HepG2 (cell line): ENCODE results near the gene P2RY12. TPM values are rescaled to one million over a fixed set of nuclear protein-coding genes. Genes with fewer than 3 reads are reported as not detected.

Experiments
- ATAC-seq: fragments of 200-7000 bp; cut with Tn5 transposase; 3 replicates; pipeline ENCODE4 v1.9.1; 2020; ENCODE audit warnings: mild to moderate bottlenecking, moderate library complexity
- BruUV-seq: library from RNA; stranded (reverse); fragments of 400-500 nt; replicated peaks from 2 replicates; lab custom pipeline; 2021; lab: Mats Ljungman, UMichigan
- CTCF ChIA-PET: fragments of 300-600 bp; formaldehyde crosslinking; extraction: SDS; loops from one replicate; lab custom pipeline; 2021; ENCODE audit warnings: low total read pairs, inconsistent platforms, low intra/inter-chr PET ratio; lab: Yijun Ruan, JAX
- POLR2A ChIA-PET: fragments of 350-600 bp; sonication (Branson Sonifier 250); formaldehyde crosslinking; loops from one replicate; lab custom pipeline; 2020; ENCODE audit warnings: antibody characterized with exemption, inconsistent platforms; lab: Yijun Ruan, JAX
- DNase-seq: peaks from one replicate; pipeline ENCODE4 v3.0.0-alpha.2; 2015; ENCODE audit warnings: low spot score
- FAIRE-seq: peaks from 3 replicates; lab custom pipeline; 2011; peaks lifted over from hg19 to GRCh38; lab: Jason Lieb, UNC
- H2AFZ ChIP-seq: one replicate; pipeline ENCODE4 v1.6.1; 2011; ENCODE audit warnings: low read length, inconsistent platforms
- H3K27ac ChIP-seq: fragments of 300-600 bp; 3 replicates; pipeline ENCODE4 v1.8.0; 2011; ENCODE audit warnings: mixed run types, mild to moderate bottlenecking, mixed read lengths, low read length, inconsistent platforms; ENCODE audit not compliant: insufficient read depth; ENCODE audit errors: extremely low read length
- H3K27me3 ChIP-seq, 2 experiments: fragments of 200-600 bp in 1 of 2; 2 replicates in 1 of 2; 3 replicates in 1 of 2; pipeline versions ENCODE4 v1.6.0 to v1.8.0; 2011; ENCODE audit warnings: low read length in 2 of 2, mild to moderate bottlenecking in 2 of 2, moderate library complexity in 2 of 2, inconsistent platforms in 1 of 2; ENCODE audit not compliant: insufficient read depth in 2 of 2, control insufficient read depth in 1 of 2
- H3K36me3 ChIP-seq, 2 experiments: fragments of 200-600 bp in 1 of 2; replicated peaks in 1 of 2; 2 replicates in 1 of 2; 3 replicates in 1 of 2; pipeline versions ENCODE4 v1.5.1 to v1.8.0; 2011; ENCODE audit warnings: low read length in 2 of 2, inconsistent platforms in 1 of 2; ENCODE audit not compliant: insufficient read depth in 2 of 2, control insufficient read depth in 1 of 2
- H3K4me1 ChIP-seq: 2 replicates; pipeline ENCODE4 v1.5.1; 2012; ENCODE audit warnings: low read length, inconsistent platforms; ENCODE audit not compliant: insufficient read depth
- H3K4me2 ChIP-seq: 2 replicates; pipeline ENCODE4 v1.6.0; 2011; ENCODE audit warnings: low read depth, low read length, inconsistent platforms
- H3K4me3 ChIP-seq, 3 experiments: fragments of 200-600 bp in 1 of 3; sonication (generic), shearing (Covaris generic) in 1 of 3; replicated peaks in 1 of 3; 2 replicates each; pipeline ENCODE4 v1.5.1; 2011 to 2016; ENCODE audit warnings: low read length in 3 of 3, inconsistent platforms in 2 of 3, low read depth in 2 of 3, mild to moderate bottlenecking in 2 of 3, control low read depth in 1 of 3, mixed read lengths in 1 of 3; ENCODE audit not compliant: insufficient read depth in 1 of 3
- H3K79me2 ChIP-seq: one replicate; pipeline ENCODE4 v1.6.1; 2011; ENCODE audit warnings: low read length, inconsistent platforms; ENCODE audit not compliant: insufficient read depth
- H3K9ac ChIP-seq: 2 replicates; pipeline ENCODE4 v1.6.0; 2011; ENCODE audit warnings: mild to moderate bottlenecking, low read depth, low read length, inconsistent platforms; ENCODE audit not compliant: insufficient read depth
- H3K9me3 ChIP-seq: 2 replicates; pipeline ENCODE4 v1.5.1; 2012; ENCODE audit warnings: mild to moderate bottlenecking, low read length
- H4K20me1 ChIP-seq: 2 replicates; pipeline ENCODE4 v1.6.0; 2011; ENCODE audit warnings: inconsistent platforms, mild to moderate bottlenecking, low read length, moderate library complexity; ENCODE audit not compliant: insufficient read depth
- CENPT ChIP-seq: sonication (generic); formaldehyde crosslinking; IDR thresholded peaks from 2 replicates; pipeline ENCODE4 v1.8.0; 2022; ENCODE audit warnings: low read depth, mild to moderate bottlenecking, moderate library complexity, missing genetic modification reagents
- FOSL2 ChIP-seq: sonication (generic); formaldehyde crosslinking; IDR thresholded peaks from 2 replicates; pipeline ENCODE4 v1.4.0; 2020; ENCODE audit warnings: missing genetic modification reagents
- HMGA1 ChIP-seq: sonication (generic); formaldehyde crosslinking; conservative IDR thresholded peaks from 2 replicates; pipeline ENCODE4 v1.4.0; 2020; ENCODE audit warnings: missing genetic modification reagents
- KDM4B ChIP-seq: sonication (generic); formaldehyde crosslinking; IDR thresholded peaks from 2 replicates; pipeline ENCODE4 v1.4.0; 2020; ENCODE audit warnings: missing genetic modification reagents
- MED8 ChIP-seq: sonication (generic); formaldehyde crosslinking; IDR thresholded peaks from 2 replicates; pipeline ENCODE4 v1.8.1; 2023; ENCODE audit warnings: mild to moderate bottlenecking, missing genetic modification reagents; ENCODE audit not compliant: insufficient replicate concordance
- PLSCR1 ChIP-seq: sonication (generic); formaldehyde crosslinking; IDR thresholded peaks from 2 replicates; pipeline ENCODE4 v1.5.0; 2020; ENCODE audit warnings: missing genetic modification reagents, mild to moderate bottlenecking, borderline replicate concordance
- RXRB ChIP-seq: IDR thresholded peaks from 2 replicates; pipeline ENCODE4 v1.6.1; 2016; ENCODE audit warnings: borderline replicate concordance, missing genetic modification reagents, missing compliant biosample characterization
- SATB2 ChIP-seq: sonication (generic); formaldehyde crosslinking; IDR thresholded peaks from 2 replicates; pipeline ENCODE4 v1.5.0; 2020; ENCODE audit warnings: missing genetic modification reagents
- SNAI1 ChIP-seq: sonication (generic); formaldehyde crosslinking; IDR thresholded peaks from 2 replicates; pipeline ENCODE4 v1.5.0; 2020; ENCODE audit warnings: mild to moderate bottlenecking, missing genetic modification reagents, borderline replicate concordance
- STAT6 ChIP-seq: sonication (generic); formaldehyde crosslinking; IDR thresholded peaks from 2 replicates; pipeline ENCODE4 v1.4.0; 2020; ENCODE audit warnings: missing genetic modification reagents, mild to moderate bottlenecking, borderline replicate concordance
- ZNF24 ChIP-seq: fragments of 450-650 bp; IDR thresholded peaks from 2 replicates; pipeline ENCODE4 v1.6.1; 2017; ENCODE audit warnings: antibody characterized with exemption, mild to moderate bottlenecking
- ZNF264 ChIP-seq: sonication (generic); formaldehyde crosslinking; IDR thresholded peaks from 2 replicates; pipeline ENCODE4 v1.4.0; 2020; ENCODE audit warnings: missing genetic modification reagents
- ZNF33A ChIP-seq: sonication (generic); formaldehyde crosslinking; IDR thresholded peaks from 2 replicates; pipeline ENCODE4 v1.5.1; 2020; ENCODE audit warnings: missing genetic modification reagents, mild to moderate bottlenecking, moderate library complexity, borderline replicate concordance
- WGBS: methylation state at CpG from one replicate; pipeline ENCODE4 v1.1.6; 2017; ENCODE audit warnings: low lambda C conversion rate; 5-methylcytosine and 5-hydroxymethylcytosine counted together
- in situ Hi-C: cut with HindIII; loops from 2 replicates; pipeline ENCODE4 v1.10.0; 2017; ENCODE audit warnings: low pct_unique_long_range_greater_than_20kb; ENCODE audit not compliant: extremely low pct_ligation_motif_present
- intact Hi-C: fragments of 100-400 bp; cut with micrococcal nuclease; formaldehyde crosslinking; loops from one replicate; pipeline ENCODE4 v1.10.0; 2022; ENCODE audit not compliant: unreplicated experiment
- polyA plus RNA-seq, 8 experiments: library from polyadenylated mRNA; depleted of rRNA in 3 of 8; stranded (reverse) in 7 of 8; unstranded in 1 of 8; fragments of >200 nt; fragmentation: Illumina TruSeq in 4 of 8; extraction: Trizol in 4 of 8; gene quantifications; 2 replicates each; pipeline versions ENCODE4 v1.2.1 to v1.2.3, GENCODE V29; 2011 to 2016; ENCODE audit warnings: low read depth in 4 of 8, missing spikeins in 1 of 8, mixed read lengths in 1 of 8; ENCODE audit not compliant: insufficient read depth in 1 of 8
- total RNA-seq, 5 experiments: library from RNA; depleted of rRNA; stranded (reverse); fragments of >200 nt; fragmentation: Illumina TruSeq; extraction: Trizol; gene quantifications; 2 replicates each; pipeline ENCODE4 v1.2.3, GENCODE V29; 2016; ENCODE audit warnings: low read depth in 1 of 5
- TF ChIP-seq, protein P1 (sequence below): sonication (generic); formaldehyde crosslinking; IDR thresholded peaks from 2 replicates; pipeline ENCODE4 v1.8.1; 2023; ENCODE audit warnings: missing genetic modification reagents, inconsistent platforms, borderline replicate concordance
- TF ChIP-seq, protein P2 (sequence below), 2 experiments: sonication (generic) in 1 of 2; formaldehyde crosslinking in 1 of 2; IDR thresholded peaks; 2 replicates each; pipeline versions ENCODE4 v1.4.0 to v1.6.1; 2016 to 2020; ENCODE audit warnings: borderline replicate concordance in 1 of 2, low read depth in 1 of 2, mild to moderate bottlenecking in 1 of 2, missing genetic modification reagents in 1 of 2

Gene P2RY12
- total and polyA plus RNA-seq, 2 of the 13 experiments (the other 11 are each of a cell fraction or from before 2014, with no cell fraction given): not detected

DNA sequence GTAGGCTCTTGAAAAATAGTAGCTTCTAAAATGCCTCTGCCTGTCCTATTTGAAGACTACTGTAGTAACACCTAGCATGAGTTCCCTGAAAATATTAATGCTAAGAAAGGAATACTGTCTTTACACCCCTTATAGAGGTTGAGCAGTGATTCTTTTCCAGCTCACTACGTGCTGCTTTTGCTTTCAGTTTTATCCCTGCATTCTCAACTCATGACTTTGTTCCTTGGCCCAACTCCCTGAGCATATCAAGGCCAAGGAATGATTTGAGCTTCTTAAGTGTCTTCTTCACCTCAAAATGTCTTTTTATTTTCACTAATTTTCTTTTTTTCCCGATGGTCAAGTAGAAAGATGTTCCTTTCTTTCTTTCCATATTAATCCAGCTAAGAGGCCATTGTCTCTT lies 38.7 kb downstream of the P2RY12 start (continued):
- no peak for TF ChIP-seq FOSL2 (CRISPR knock-in tag)
- TF ChIP-seq MED8 (CRISPR knock-in tag): no peak
- no peak for TF ChIP-seq RXRB (CRISPR knock-in tag)
- no peak for TF ChIP-seq PLSCR1 (CRISPR knock-in tag)
- no peak for TF ChIP-seq STAT6
- TF ChIP-seq KDM4B: no peak
- no peak for TF ChIP-seq CENPT
- no peak for TF ChIP-seq SATB2 (CRISPR knock-in tag)
- TF ChIP-seq SNAI1 (CRISPR knock-in tag): no peak

DNA sequence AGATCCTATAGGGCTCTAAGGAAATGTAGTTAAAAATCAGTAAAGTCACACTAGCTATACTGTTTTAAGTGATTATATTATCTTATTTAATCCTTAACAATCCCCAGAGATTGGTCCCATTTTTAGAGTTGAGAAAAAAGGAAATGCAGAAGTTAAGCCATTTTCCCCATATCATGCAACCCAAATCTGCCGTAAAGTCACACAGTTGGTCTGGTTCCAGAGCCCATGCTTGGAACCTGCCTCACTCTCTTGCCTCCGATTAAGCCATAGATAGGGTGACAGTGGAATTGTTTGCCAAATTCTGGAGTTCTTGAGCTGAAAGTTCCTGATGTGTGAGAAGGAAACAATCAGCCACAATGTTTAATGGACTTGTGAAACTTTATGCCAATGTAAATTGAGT lies 52.9 kb downstream of the P2RY12 start:
- intact Hi-C loops (no loop called here), in situ Hi-C loops (no loop called here)
- no TSS peak for BruUV-seq
- Histone ChIP-seq H3K27ac (no peak overlapping the region), H2AFZ (no peak overlapping the region), H3K4me2 (no peak overlapping the region), H3K9ac (no peak overlapping the region), H3K79me2 (no peaks in the 10 kb centered on the region), H3K4me1 (no peaks in the 10 kb centered on the region), H3K27me3 (no peaks in the 10 kb centered on the region), H3K9me3 (no peaks in the 10 kb centered on the region), H4K20me1 (no peaks in the 10 kb centered on the region), H3K36me3 (no peaks in the 10 kb centered on the region), H3K4me3 (no peak overlapping the region)
- DNase-seq: no peak
- ChIA-PET CTCF (no interaction called here), POLR2A (no interaction called here)
- FAIRE-seq: no peak
- 84% methylated on average over 2 of the region's 2 CpGs for WGBS
- no peak for ATAC-seq
- TF ChIP-seq ZNF264 (no peak), ZNF24 (no peak), ZNF33A (CRISPR knock-in tag) (no peak), HMGA1 (no peak)
- TF ChIP-seq, protein P1, sequence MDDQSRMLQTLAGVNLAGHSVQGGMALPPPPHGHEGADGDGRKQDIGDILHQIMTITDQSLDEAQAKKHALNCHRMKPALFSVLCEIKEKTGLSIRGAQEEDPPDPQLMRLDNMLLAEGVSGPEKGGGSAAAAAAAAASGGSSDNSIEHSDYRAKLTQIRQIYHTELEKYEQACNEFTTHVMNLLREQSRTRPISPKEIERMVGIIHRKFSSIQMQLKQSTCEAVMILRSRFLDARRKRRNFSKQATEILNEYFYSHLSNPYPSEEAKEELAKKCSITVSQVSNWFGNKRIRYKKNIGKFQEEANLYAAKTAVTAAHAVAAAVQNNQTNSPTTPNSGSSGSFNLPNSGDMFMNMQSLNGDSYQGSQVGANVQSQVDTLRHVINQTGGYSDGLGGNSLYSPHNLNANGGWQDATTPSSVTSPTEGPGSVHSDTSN (CRISPR knock-in tag): no peak
- TF ChIP-seq, protein P2, sequence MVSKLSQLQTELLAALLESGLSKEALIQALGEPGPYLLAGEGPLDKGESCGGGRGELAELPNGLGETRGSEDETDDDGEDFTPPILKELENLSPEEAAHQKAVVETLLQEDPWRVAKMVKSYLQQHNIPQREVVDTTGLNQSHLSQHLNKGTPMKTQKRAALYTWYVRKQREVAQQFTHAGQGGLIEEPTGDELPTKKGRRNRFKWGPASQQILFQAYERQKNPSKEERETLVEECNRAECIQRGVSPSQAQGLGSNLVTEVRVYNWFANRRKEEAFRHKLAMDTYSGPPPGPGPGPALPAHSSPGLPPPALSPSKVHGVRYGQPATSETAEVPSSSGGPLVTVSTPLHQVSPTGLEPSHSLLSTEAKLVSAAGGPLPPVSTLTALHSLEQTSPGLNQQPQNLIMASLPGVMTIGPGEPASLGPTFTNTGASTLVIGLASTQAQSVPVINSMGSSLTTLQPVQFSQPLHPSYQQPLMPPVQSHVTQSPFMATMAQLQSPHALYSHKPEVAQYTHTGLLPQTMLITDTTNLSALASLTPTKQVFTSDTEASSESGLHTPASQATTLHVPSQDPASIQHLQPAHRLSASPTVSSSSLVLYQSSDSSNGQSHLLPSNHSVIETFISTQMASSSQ (IDR thresholded peaks at IDR 0.05; ENCODE audit: low read depth): no peak
- TF ChIP-seq, protein P2 (CRISPR knock-in tag; IDR thresholded peaks at IDR 0.05; ENCODE audit: borderline replicate concordance): no peak
